Heart left ventricle (tissue), 16 donors: ENCODE results near the gene TEAD1. TPM values are rescaled to one million over a fixed set of nuclear protein-coding genes. Genes with fewer than 3 reads are reported as not detected.

Experiments used
- ATAC-seq, 4 donors: fragments of 200-7000 bp; cut with Tn5 transposase; one replicate each; pipeline ENCODE4 v1.9.1; 2020 to 2022; ENCODE audit warnings: moderate library complexity in 4 of 4, mild to moderate bottlenecking in 3 of 4, moderate number of reproducible peaks in 1 of 4
- DNase-seq, 5 donors: peaks; one replicate each; pipeline ENCODE4 v3.0.0-alpha.2; 2020
- H3K27ac ChIP-seq, 12 donors: fragments of 200-600 bp; sonication (generic) in 4 of 12; one replicate each; pipeline versions ENCODE4 v1.5.0 to v1.8.0; 2016 to 2022; ENCODE audit warnings: mild to moderate bottlenecking in 2 of 12
- H3K27me3 ChIP-seq, 9 donors: fragments of 200-600 bp; sonication (generic) in 2 of 9; one replicate each; pipeline versions ENCODE4 v1.5.1 to v1.8.0; 2016 to 2022; ENCODE audit warnings: mild to moderate bottlenecking in 3 of 9
- H3K36me3 ChIP-seq, 9 donors: fragments of 200-600 bp; sonication (generic) in 2 of 9; one replicate each; pipeline versions ENCODE4 v1.5.0 to v1.8.0; 2018 to 2022; ENCODE audit warnings: mild to moderate bottlenecking in 2 of 9
- H3K4me1 ChIP-seq, 12 donors: fragments of 200-600 bp; sonication (generic) in 4 of 12; one replicate each; pipeline versions ENCODE4 v1.5.0 to v1.8.0; 2016 to 2022; ENCODE audit warnings: mild to moderate bottlenecking in 3 of 12
- H3K4me3 ChIP-seq, 12 donors: fragments of 200-600 bp; sonication (generic) in 4 of 12; one replicate each; pipeline versions ENCODE4 v1.5.0 to v1.8.0; 2017 to 2022; ENCODE audit warnings: mild to moderate bottlenecking in 9 of 12, moderate library complexity in 4 of 12
- H3K9me3 ChIP-seq, 12 donors: fragments of 200-600 bp; sonication (generic) in 4 of 12; one replicate each; pipeline versions ENCODE4 v1.5.0 to v1.8.0; 2016 to 2022; ENCODE audit warnings: mild to moderate bottlenecking in 1 of 12
- POLR2A ChIP-seq, 2 donors: fragments of 450-650 bp; IDR thresholded peaks; one replicate each; pipeline ENCODE4 v1.6.1; 2017; ENCODE audit warnings: antibody characterized with exemption in 2 of 2, mild to moderate bottlenecking in 2 of 2, moderate library complexity in 2 of 2
- WGBS, 4 donors: extraction: QIAGEN DNeasy Blood & Tissue Kit in 2 of 4; methylation state at CpG; one replicate each; pipeline versions ENCODE4 v1.1.5 to v1.1.7; 2013 to 2018; 5-methylcytosine and 5-hydroxymethylcytosine counted together
- intact Hi-C, 10 donors: fragments of 100-400 bp; cut with DNase I; formaldehyde crosslinking; loops; one replicate each; pipeline versions ENCODE4 v1.11.1 to v1.14.2; 2022
- polyA plus RNA-seq, 2 donors: library from polyadenylated mRNA; stranded (reverse); fragments of 200-250 nt; gene quantifications; one replicate each; pipeline ENCODE4 v1.2.3, GENCODE V29; 2013
- total RNA-seq, 9 donors: library from RNA; depleted of rRNA in 2 of 9; stranded (reverse); fragments of >200 nt in 2 of 9; fragmentation: NEBNext Ultra II Directional in 3 of 9; extraction: Animal tissue kit (Norgen Biotek cat#: 25700) in 3 of 9; gene quantifications; one replicate each; pipeline versions ENCODE4 v1.1.0 to v1.2.4, GENCODE V29; 2016 to 2023
- TF ChIP-seq, protein P1 (sequence below), 12 donors: fragments of 200-600 bp; sonication (generic) in 4 of 12; IDR thresholded peaks; one replicate each; pipeline versions ENCODE4 v1.5.0 to v1.8.0; 2018 to 2022; ENCODE audit warnings: antibody characterized with exemption in 12 of 12, mild to moderate bottlenecking in 5 of 12
- donor health status: ischemic (EF 13 %, LVEDD 7.1; RV severe dilation, severe dysfunction).
- donor health status: healthy with polysubstance abuse.
- donor health status: DM: no; HTN: yes; CAD: no.
- donor health status: DM: no; HTN: no; CAD: no.
- donor health status: ischemic (EF 25% LVEDD 6.9; RV normal size, moderate dysfunction).
- donor health status: ischemic (EF 25% LVEDD 5.7; RV mildly dilated, moderate dysfunction).
- donor health status: healthy.
- donor health status: DM: yes; HTN: yes; CAD: no.
- donor health status: ischemic (EF 35%, LVEDD 5.7; RV mildly dilated, moderate dysfunction).
- donor health status: nonischemic (EF 11% LVEDD 7.7; RV severe dilation, severe dysfunction).
- donor health status: DM: yes; HTN: yes; CAD: no.
- donor health status: PGD.
- donor health status: ischemic (EF 29% LVEDD 5.4; RV normal size, mild dysfunction).
- donor health status: nonischemic (EF 23%, LVEDD 6.1; RV moderate dilation, normal function).

The TEAD1 gene
- total and polyA plus RNA-seq, 11 donors, result 14.4 to 161 (median 113) TPM

DNA sequence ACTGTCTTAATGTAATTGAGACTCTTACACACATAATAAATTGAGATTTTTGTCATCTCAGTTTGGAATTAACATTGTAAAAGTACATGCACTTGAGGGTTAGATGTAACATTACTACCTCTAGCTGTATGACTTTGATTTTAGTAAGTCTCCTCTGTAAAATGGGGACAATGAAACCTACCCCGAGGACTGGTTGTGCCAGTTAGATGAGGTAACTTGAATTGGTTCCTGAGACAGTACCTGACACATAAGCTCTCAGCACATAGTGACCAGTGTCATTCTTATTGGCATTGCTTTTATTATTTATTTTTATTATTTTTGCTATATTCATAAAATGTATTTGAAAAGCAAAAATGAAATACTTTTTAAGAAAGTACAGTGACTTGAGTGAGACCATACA lies 114.8 kb downstream of the TEAD1 start:
- ATAC-seq (no peak), DNase-seq (no peak)
- Histone ChIP-seq H3K4me1 (peaks cover 0 to 44% (median 7%) of the 10 kb centered on the region in 12 donors), H3K36me3 (no peaks in the 10 kb centered on the region), H3K27me3 (no peaks in the 10 kb centered on the region), H3K9me3 (no peaks in the 10 kb centered on the region), H3K27ac (no peak overlapping the region), H3K4me3 (no peak overlapping the region)
- intact Hi-C loops, result loop anchor here in 1 of 10 donors (5.0 kb wide), 1 partner anchor 47 kb away; no protein-coding TSS in a partner anchor
- TF ChIP-seq POLR2A (IDR thresholded peaks at IDR 0.05), result no peak
- TF ChIP-seq, protein P1, sequence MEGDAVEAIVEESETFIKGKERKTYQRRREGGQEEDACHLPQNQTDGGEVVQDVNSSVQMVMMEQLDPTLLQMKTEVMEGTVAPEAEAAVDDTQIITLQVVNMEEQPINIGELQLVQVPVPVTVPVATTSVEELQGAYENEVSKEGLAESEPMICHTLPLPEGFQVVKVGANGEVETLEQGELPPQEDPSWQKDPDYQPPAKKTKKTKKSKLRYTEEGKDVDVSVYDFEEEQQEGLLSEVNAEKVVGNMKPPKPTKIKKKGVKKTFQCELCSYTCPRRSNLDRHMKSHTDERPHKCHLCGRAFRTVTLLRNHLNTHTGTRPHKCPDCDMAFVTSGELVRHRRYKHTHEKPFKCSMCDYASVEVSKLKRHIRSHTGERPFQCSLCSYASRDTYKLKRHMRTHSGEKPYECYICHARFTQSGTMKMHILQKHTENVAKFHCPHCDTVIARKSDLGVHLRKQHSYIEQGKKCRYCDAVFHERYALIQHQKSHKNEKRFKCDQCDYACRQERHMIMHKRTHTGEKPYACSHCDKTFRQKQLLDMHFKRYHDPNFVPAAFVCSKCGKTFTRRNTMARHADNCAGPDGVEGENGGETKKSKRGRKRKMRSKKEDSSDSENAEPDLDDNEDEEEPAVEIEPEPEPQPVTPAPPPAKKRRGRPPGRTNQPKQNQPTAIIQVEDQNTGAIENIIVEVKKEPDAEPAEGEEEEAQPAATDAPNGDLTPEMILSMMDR (IDR thresholded peaks at IDR 0.05), result no peak
- 86 to 97% (median 91%) methylated on average over 1 of the region's 1 CpG for WGBS, 4 donors

DNA sequence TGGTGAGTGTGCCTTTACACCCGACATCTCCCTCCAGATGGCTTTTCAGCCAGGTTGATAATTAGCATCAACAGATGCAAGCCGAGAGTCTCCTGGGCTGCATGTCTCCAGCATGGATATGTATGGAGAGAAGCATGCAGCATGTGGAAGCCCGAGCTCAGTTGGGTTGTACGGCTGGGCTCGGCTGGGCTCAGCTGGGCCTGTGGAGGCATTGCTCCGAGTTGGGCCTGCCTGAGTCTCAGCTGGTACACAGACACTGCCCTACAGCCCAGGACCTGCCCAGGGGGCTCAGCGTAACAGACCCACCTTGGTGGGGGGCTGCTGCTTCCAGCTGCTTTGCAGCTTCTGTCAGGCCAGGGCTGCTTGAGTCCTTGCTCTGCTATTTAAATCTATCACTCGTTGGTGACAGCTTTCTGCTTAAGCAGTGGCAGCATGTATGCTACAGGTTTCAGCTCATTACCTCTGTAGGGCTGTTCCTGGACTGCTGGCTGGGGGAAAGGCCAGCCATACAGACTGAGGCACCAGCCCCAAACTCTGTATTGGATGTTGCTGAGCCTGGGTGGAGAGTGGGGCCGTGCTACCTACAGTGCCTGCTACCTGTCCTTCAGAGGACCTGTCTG lies 115.5 kb downstream of the TEAD1 start:
- H3K36me3 ChIP-seq, result no peaks in the 10 kb centered on the region

DNA sequence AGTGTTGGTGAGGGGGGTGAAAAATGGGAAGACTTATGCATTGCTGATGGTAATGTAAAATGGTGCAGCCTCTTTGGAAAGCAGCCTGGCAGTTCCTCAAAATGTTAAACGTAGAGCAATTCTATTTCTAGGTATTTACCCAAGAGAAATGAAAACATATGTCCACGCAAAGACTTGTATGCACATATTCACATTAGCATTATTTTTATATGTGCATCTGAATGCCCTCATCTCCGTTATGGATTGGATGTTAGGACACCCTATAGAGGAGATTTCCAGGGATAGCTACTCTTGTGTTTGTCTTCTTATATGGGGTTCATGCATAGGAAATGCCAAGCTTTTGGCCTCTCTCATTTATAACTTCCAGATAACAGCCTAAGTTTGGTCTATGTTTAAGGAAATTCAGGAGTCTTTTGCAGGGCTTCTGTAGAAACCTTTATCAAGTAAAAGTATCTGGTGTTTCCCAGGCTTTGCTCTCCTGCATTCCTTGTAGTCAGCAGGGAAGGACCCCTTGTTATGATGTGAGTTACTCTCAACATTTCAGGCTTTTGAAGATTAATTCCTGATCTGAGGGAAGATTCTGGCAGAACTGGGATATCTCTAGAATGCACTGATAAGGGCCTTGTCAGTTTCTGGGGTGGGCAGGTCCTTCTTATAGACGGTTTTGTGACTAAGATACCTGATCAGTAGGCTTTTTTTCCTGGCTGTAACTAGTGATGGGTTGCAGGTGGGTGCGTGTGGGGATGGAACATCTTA lies 116.8 kb downstream of the TEAD1 start:
- DNase-seq (no peak), ATAC-seq (no peak)
- intact Hi-C loops, result no loop called here
- 74 to 82% (median 76%) methylated on average over 5 of the region's 5 CpGs for WGBS, 4 donors
- no peaks in the 10 kb centered on the region for H3K9me3 ChIP-seq
- H3K36me3 ChIP-seq, result peaks cover 0 to 4% (median 0%) of the 10 kb centered on the region in 9 donors
- no peak overlapping the region for H3K27ac ChIP-seq
- peaks cover 0 to 31% (median 3%) of the 10 kb centered on the region in 12 donors for H3K4me1 ChIP-seq
- H3K27me3 ChIP-seq, result no peaks in the 10 kb centered on the region
- TF ChIP-seq POLR2A (IDR thresholded peaks at IDR 0.05), result no peak
- TF ChIP-seq, protein P1 (IDR thresholded peaks at IDR 0.05), result no peak
- H3K4me3 ChIP-seq, result no peak overlapping the region

More for the DNA sequence above, 115.5 kb downstream of the TEAD1 start:
- no peak overlapping the region for H3K4me3 ChIP-seq
- no peaks in the 10 kb centered on the region for H3K27me3 ChIP-seq
- TF ChIP-seq, protein P1 (IDR thresholded peaks at IDR 0.05), result no peak
- no peak for TF ChIP-seq POLR2A (IDR thresholded peaks at IDR 0.05)
- H3K4me1 ChIP-seq, result peaks cover 0 to 43% (median 8%) of the 10 kb centered on the region in 12 donors
- WGBS, 4 donors, result 76 to 82% (median 78%) methylated on average over 3 to 9 of the region's 9 CpGs
- intact Hi-C loops, result loop anchor here in 1 of 10 donors (5.0 kb wide), 1 partner anchor 47 kb away; no protein-coding TSS in a partner anchor
- ATAC-seq (peak in 1 of 4 donors; percentile 34), DNase-seq (peak in 1 of 5 donors; percentile 66)
- peak overlapping the region in 1 of 12 donors; percentile 34 for H3K27ac ChIP-seq
- no peaks in the 10 kb centered on the region for H3K9me3 ChIP-seq

DNA sequence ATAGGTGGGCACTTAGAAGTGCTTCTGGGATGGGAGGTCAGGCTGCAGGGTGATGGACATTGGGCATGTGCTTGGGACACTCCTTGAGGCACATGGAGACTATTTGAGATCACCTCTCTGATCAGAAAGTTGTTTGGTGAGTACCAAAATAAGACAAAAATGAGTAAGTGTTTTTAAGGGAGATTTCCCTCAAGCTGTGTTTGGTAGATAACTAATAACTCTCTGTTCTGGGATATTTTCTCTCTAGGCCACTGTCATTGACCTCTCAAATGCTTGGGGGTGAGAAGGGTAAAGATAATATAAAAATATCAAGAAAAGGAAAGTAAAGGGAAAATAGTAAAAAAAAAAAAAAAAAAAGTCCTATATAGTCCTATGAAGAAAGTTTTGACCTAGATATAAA lies 117.8 kb downstream of the TEAD1 start:
- intact Hi-C loops, result no loop called here
- ATAC-seq, result no peak
- TF ChIP-seq POLR2A (IDR thresholded peaks at IDR 0.05), result no peak
- TF ChIP-seq, protein P1 (IDR thresholded peaks at IDR 0.05), result no peak
- no peak for DNase-seq
- peaks cover 0 to 22% (median 3%) of the 10 kb centered on the region in 12 donors for H3K4me1 ChIP-seq
- no peaks in the 10 kb centered on the region for H3K9me3 ChIP-seq
- H3K36me3 ChIP-seq, result peaks cover 0 to 4% (median 0%) of the 10 kb centered on the region in 9 donors
- peak overlapping the region in 1 of 12 donors; percentile 16 for H3K27ac ChIP-seq
- no peak overlapping the region for H3K4me3 ChIP-seq
- no peaks in the 10 kb centered on the region for H3K27me3 ChIP-seq
